NCI-H446 treated with DMSO at 0.1 percent for 48 hours (cell line): ENCODE measurements around the gene VENTX.

Experiments used
- DNase-seq: peaks from one replicate; lab custom pipeline; 2025; lab: John Stamatoyannopoulos, UW

VENTX gene

DNA sequence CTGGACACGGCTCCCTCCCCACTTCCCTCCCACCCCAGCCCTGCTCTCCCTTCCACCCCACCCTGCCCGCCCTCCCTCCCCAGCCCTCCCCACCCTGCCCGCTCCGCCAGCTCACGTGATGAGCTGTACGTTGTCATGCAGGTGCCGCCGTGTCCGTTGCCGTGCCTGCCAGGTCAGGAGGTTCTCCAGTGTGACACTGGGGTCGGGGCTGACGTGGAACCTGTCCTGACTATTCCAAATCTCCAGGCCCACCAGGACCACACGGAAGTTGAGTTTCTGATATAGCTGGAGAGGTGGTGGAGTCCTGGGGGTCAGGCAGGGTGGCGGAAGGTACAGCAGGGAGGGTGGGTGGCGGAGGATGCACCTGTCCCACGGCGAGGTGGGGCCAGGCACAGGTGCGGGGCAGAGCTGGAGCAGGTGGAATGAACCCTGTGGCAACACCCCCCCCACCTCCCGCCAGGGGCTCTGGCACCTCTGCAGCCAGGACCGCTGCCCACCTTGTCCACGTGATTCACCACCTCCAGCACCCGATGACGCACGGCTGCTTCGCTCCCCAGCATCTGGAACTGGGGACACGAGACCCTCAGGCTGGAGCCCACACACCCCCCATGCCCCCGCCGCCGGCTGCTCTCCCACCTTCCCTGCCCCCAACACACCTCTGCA lies 34.8 kb downstream of the VENTX start:
- no peak for DNase-seq

DNA sequence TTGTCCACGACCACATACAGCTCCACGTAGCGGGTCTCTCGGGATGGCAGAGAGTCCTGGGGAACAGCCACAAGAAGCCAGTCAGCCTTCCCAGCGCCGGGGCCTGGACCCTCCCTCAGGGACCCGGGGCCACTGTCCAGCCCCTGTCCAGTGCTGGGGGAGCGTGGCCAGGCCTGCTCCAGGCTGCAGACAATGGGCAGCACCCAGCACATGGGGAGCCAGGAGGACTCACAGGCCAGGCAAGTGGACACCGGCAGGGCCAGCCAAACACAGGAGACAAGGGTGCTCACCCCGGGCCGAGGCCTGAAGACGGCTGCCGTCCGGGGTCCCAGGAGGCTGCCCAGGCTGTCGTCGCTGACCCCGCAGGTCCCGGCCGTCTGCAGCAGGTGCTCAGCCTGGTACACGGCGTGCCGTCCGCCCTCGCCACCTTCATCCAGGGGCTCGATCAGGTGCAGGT lies 35.3 kb downstream of the VENTX start:
- no peak for DNase-seq

DNA sequence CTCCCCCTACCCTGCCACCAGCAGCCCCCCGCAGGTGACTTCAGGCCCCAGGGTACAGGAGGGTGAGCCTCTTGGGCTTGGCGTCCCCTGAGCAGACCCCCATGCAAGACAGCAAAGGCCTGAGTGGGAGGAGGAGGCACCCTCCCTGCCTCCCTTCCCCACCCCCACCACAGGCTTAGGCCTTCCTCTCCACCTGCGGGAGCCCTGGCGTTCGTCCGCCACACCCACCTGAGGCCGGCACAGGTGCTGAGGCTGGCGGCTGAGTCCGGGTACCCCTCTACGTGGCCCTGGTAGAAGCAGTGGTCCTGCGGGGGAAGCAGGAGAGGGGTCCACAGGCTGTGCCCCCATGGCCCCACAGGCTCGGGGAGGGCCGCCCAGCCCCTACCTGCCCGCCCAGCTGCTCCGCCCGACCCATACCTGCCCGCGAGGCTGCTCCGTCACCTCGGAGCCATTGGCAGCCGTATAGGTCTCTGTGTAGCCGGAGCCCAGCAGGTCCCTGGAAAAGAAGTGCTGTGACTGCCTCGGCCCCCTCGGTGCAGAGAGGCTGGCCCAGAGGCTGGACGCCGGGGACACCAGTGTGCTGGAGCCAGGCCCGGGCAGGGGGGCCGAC lies 36.0 kb downstream of the VENTX start:
- no peak for DNase-seq

DNA sequence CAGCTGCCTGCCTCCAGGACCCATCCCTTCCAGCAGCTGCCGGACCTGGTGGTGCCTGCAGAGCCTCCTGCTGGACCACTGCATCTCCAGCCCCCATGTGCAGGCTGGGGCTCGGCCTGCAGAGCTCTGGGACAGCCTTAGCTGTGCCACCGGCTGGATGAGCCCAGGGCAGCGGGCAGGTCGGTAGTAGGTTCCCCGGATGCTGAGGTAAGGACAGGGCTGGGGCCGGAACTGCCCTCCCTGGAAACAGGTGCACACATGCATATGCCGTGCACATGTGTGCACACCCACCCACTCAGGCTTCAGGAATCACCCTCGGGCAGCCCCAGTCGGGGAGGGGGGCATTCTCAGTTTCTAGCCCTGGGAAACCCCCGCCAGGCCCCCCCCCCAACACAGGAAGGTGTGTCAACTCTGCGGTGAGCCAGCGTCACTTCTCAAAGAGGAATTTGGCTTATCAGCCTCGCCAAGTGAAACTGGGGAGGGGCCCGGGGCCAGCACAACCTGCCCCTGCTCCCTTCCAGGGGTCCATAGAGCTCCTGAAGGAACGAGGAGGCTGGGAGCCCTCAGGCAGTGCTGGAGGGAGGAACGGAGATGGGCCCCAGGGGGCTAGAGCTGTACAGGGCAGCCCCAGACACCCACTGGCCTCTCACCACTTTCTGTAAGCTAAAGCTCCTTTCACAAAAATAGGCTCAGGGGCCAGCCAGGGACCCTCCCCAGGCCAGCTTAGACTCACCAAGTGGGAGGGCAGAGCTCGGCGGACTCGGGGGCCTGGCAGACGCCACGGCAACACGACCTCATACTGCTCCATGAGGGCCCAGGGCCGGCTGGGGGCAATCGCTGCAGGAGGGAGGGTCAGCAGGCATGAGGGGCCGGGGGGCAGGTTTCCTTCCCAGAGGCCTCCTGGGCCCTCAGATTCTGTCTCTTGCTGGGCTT lies 37.4 kb downstream of the VENTX start:
- no peak for DNase-seq

DNA sequence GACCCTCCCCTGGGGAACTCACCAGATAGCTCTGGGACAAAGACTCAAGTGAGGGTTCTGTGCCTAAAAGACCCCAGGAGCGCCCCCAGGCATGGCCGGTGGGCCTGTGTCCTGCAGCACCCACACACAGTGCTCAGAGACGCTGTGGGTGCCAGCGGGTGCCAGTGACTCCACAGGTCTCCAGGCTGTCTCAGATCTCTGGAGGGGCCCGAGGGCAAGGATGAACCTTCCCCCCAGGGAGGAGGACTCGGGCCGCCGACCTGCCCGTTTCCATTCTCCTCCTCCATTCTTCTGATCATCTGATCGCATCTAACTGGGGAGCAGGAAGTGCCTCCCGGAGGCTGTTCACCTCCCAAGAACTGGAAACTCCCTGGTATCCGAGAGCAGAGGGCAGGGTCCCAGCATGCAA lies 38.0 kb downstream of the VENTX start:
- no peak for DNase-seq

GRCh38 chr10:133276100-133276434 lies 38.4 kb downstream of the VENTX start:
- DNase-seq: no peak

- DNase-seq: no peak
Observed at GRCh38 chr10:133276435-133277201, 39.0 kb downstream of the VENTX start, which contains the start of gene ADAM8. Gene ADAM8 (minus strand): TSS chr10:133276868. CDS start chr10:133276817, 51 bp downstream.

DNA sequence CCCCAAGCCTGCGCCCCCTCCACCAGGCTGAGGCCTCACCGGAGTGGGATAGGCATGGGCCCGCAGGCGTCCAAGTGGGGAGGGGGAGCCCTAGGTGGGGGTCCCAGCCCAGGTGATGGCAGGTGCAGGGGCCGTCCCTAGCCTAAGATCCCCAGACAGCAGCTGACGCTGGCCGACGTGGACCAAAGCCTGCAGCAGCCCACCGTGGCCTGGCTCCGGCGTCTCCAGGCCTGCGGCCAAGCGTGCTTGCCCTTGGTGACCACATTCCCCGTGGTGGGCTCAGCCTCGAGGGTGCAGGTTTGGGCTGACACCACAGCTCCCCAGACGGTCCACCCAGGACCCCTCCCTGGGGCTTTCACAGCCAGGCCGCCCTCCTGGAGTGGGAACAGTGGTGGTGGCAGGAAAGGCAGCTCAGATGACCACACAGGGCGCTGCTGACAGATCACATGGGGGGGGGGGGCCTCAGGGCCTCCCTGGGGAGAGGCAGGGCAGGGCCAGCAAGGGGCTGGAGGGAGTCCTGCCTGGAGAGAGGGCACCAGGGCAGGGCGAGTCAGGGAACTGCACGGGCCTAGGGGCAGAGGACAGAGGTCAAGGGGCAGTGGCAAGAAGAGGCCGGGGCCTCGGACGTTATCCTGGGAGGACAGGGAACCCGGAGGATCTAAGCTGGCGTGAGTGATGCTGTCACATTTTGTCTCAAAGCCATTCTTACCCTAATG lies 39.8 kb downstream of the VENTX start:
- DNase-seq: no peak

- DNase-seq: no peak
Observed at GRCh38 chr10:133277993-133278576, 40.4 kb downstream of the VENTX start.

DNA sequence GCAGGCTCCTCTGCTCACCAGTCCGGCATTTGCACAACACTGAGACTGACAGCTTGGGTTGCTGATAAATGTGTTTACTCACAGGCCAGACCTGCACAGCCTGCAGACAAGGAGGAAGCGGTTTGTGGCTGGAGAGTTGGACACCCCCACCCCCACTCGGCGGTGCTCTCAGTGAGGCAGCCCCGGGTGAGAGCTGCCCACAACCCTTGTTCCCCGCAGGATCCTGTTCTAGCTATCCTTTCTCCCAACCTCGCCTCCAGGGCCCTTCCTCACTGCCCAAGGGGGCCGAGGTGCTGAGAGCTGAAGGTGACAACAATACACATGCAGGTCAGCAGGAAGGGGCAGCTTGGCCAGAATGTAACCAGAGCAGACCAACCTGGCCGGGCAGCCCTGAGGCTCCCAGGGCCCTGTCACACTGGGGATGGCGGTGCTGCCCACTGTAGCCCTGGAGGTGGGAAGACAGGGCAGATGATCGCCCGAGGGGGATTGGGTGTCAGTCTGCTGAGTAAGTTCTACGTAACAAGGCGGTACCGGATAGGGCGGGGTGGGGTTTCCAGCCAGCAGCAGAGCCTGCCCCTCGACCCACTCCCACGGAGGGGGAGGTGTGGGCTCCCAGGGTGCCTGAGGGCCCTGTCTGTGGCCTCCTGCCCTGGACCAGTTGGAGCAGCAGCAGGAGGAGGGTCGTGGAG lies 41.1 kb downstream of the VENTX start:
- no peak for DNase-seq

GRCh38 chr10:133279326-133280226 lies 41.9 kb downstream of the VENTX start:
- no peak for DNase-seq

- DNase-seq: no peak
Observed at GRCh38 chr10:133280391-133281059, 42.9 kb downstream of the VENTX start.

DNA sequence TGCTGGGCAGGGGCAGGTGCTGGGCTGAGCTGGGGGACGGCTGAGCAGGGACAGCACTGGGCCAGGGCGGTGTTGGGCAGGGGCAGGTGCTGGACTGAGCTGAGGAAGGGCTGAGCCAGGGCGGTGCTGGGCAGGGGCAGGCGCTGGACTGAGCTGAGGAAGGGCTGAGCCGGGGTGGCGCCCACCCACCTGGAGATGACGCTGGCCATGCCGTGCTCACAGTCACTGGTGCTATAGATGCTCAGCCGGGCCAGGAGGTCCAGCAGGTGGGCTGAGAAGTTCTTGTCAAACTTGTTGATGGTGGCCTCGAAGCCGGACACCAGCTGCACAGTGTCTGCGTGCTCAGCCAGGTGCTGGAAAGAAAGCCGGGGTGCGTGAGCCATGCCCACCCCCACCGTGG lies 43.4 kb downstream of the VENTX start:
- no peak for DNase-seq

GRCh38 chr10:133281628-133282372 lies 44.1 kb downstream of the VENTX start:
- DNase-seq: no peak

- no peak for DNase-seq
Observed at GRCh38 chr10:133282846-133283390, 45.3 kb downstream of the VENTX start.

DNA sequence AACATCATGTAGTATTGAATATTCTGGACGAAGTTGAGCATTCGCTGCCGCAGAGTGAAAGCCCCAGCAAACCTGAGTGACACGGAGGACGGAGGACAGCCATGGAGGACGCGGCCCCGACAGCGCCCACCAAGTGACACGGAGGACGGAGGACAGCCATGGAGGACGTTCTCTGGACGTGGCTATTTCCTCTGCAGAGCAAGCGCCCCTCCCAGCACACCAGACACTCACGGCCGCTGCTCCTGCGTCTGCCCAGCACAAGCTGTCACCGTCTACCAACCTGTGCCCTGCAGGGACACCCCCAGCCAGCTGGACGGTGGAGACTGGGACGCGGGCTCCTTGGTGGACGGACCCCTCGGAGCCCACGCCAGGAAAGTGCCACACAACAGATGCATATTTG lies 46.3 kb downstream of the VENTX start:
- DNase-seq: no peak

DNA sequence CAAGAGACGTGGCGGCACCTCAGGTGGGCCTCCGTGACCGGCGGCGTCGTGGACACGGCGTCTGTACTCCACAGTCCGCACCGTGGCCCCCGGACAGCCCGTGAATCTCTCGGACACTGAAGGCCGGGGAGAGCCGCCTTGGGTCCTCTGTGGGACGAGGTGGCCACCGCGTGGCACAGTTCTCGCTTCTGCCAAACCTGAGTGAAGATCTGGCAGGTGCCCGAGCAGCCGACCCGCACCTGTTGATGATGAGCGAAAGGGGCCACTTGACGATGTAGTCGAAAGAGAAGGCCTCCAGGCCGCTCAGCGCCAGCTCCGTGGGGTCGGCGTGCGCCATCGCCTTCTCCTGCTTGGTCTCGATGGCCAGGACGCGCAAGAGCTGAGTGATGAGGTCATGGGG lies 47.6 kb downstream of the VENTX start:
- no peak for DNase-seq

- no peak for DNase-seq
Observed at GRCh38 chr10:133286366-133286765, 48.7 kb downstream of the VENTX start.
